Effector CD4-positive, alpha-beta T cell (primary cell): Measurements from ENCODE around the gene GALNTL6. TPM values are rescaled to one million over a fixed set of nuclear protein-coding genes. Genes with fewer than 3 reads are reported as not detected.

Source experiments
- DNase-seq: peaks from one replicate; pipeline ENCODE4 v3.0.0-alpha.2; 2020
- total RNA-seq: gene quantifications from one replicate; lab custom pipeline; 2026; lab: John Stamatoyannopoulos, UW

The GALNTL6 gene
- total RNA-seq = not detected

- DNase-seq = no peak
Observed at GRCh38 chr4:171812665-171813525, at the start of gene GALNTL6. Gene GALNTL6 (plus strand): TSS chr4:171813404.

- DNase-seq = no peak
Observed at GRCh38 chr4:171765514-171765913, 47.7 kb upstream of the GALNTL6 start.

GRCh38 chr4:171774642-171775190 is 38.5 kb upstream of the GALNTL6 start:
- DNase-seq = no peak

GRCh38 chr4:171779301-171779700 is 33.9 kb upstream of the GALNTL6 start:
- no peak for DNase-seq

GRCh38 chr4:171785388-171785787 is 27.8 kb upstream of the GALNTL6 start:
- no peak for DNase-seq

- DNase-seq = no peak
Observed at GRCh38 chr4:171793723-171794122, 19.5 kb upstream of the GALNTL6 start.

- no peak for DNase-seq
Observed at GRCh38 chr4:171794528-171794927, 18.7 kb upstream of the GALNTL6 start.

- DNase-seq = no peak
Observed at GRCh38 chr4:171809854-171810253, 3.4 kb upstream of the GALNTL6 start.

- no peak for DNase-seq
Observed at GRCh38 chr4:171812333-171812664, 905 bp upstream of the GALNTL6 start.

- DNase-seq = no peak
Observed at GRCh38 chr4:171813526-171814250, 484 bp downstream of the GALNTL6 start.

GRCh38 chr4:171814545-171814944 is 1.3 kb downstream of the GALNTL6 start:
- no peak for DNase-seq

GRCh38 chr4:171817026-171817425 is 3.8 kb downstream of the GALNTL6 start:
- no peak for DNase-seq

- no peak for DNase-seq
Observed at GRCh38 chr4:171834640-171835039, 21.4 kb downstream of the GALNTL6 start.

- no peak for DNase-seq
Observed at GRCh38 chr4:171843456-171843855, 30.3 kb downstream of the GALNTL6 start.

- no peak for DNase-seq
Observed at GRCh38 chr4:171846232-171846631, 33.0 kb downstream of the GALNTL6 start.

- no peak for DNase-seq
Observed at GRCh38 chr4:171846893-171847292, 33.7 kb downstream of the GALNTL6 start.

GRCh38 chr4:171847751-171848150 is 34.5 kb downstream of the GALNTL6 start:
- no peak for DNase-seq

- no peak for DNase-seq
Observed at GRCh38 chr4:171849686-171850222, 36.5 kb downstream of the GALNTL6 start.

- DNase-seq = no peak
Observed at GRCh38 chr4:171851295-171851694, 38.1 kb downstream of the GALNTL6 start.

- no peak for DNase-seq
Observed at GRCh38 chr4:171857302-171858012, 44.3 kb downstream of the GALNTL6 start.

- DNase-seq = no peak
Observed at GRCh38 chr4:171875291-171875690, 62.1 kb downstream of the GALNTL6 start.

GRCh38 chr4:171876636-171877035 is 63.4 kb downstream of the GALNTL6 start:
- DNase-seq = no peak

- no peak for DNase-seq
Observed at GRCh38 chr4:171880136-171880535, 66.9 kb downstream of the GALNTL6 start.
